GM23248 (cell line): Measurements from ENCODE around the gene ERGIC1. TPM values are rescaled to one million over a fixed set of nuclear protein-coding genes. Genes with fewer than 3 reads are reported as not detected.
A peak's percentile ranks its signal among the peaks of the same experiment; 100 is the strongest.

Experiments used
- DNase-seq: peaks from one replicate; pipeline ENCODE4 v3.0.0-alpha.2; 2015
- H2AFZ ChIP-seq: fragments of 200-600 bp; sonication (generic); 2 replicates; pipeline ENCODE4 v1.6.1; 2016; ENCODE audit warnings: antibody characterized with exemption
- H3F3A ChIP-seq: fragments of 200-600 bp; sonication (generic); 2 replicates; pipeline ENCODE4 v1.6.1; 2016; ENCODE audit warnings: mild to moderate bottlenecking, antibody characterized with exemption, mixed run types; ENCODE audit not compliant: insufficient read depth
- H3K27ac ChIP-seq: fragments of 200-600 bp; sonication (generic); 2 replicates; pipeline ENCODE4 v1.5.1; 2016; ENCODE audit warnings: mild to moderate bottlenecking
- H3K27me3 ChIP-seq: fragments of 200-600 bp; sonication (generic); replicated peaks from 2 replicates; pipeline ENCODE4 v1.6.1; 2016; ENCODE audit warnings: mild to moderate bottlenecking; ENCODE audit not compliant: insufficient read depth
- H3K36me3 ChIP-seq: fragments of 200-600 bp; sonication (generic); 2 replicates; pipeline ENCODE4 v1.6.1; 2016; ENCODE audit warnings: low read depth, mild to moderate bottlenecking
- H3K4me1 ChIP-seq: fragments of 200-600 bp; sonication (generic); 2 replicates; pipeline ENCODE4 v1.6.1; 2016; ENCODE audit warnings: mild to moderate bottlenecking; ENCODE audit not compliant: insufficient read depth
- H3K4me2 ChIP-seq: fragments of 200-600 bp; sonication (generic); one replicate; pipeline ENCODE4 v1.6.1; 2016; ENCODE audit warnings: mild to moderate bottlenecking; ENCODE audit not compliant: unreplicated experiment
- H3K4me3 ChIP-seq: fragments of 200-600 bp; sonication (generic); 2 replicates; pipeline ENCODE4 v1.5.1; 2016; ENCODE audit warnings: mild to moderate bottlenecking
- H3K79me2 ChIP-seq: fragments of 200-600 bp; sonication (generic); 2 replicates; pipeline ENCODE4 v1.6.1; 2016; ENCODE audit warnings: mild to moderate bottlenecking; ENCODE audit not compliant: insufficient read depth
- H3K9ac ChIP-seq: fragments of 200-600 bp; sonication (generic); 2 replicates; pipeline ENCODE4 v1.6.1; 2016; ENCODE audit warnings: mild to moderate bottlenecking
- H3K9me2 ChIP-seq: fragments of 200-600 bp; sonication (generic); 2 replicates; pipeline ENCODE4 v1.6.1; 2016; ENCODE audit warnings: mixed run types, mild to moderate bottlenecking, moderate library complexity; ENCODE audit not compliant: insufficient read depth
- H3K9me3 ChIP-seq: fragments of 200-600 bp; sonication (generic); one replicate; pipeline ENCODE4 v1.6.1; 2017; ENCODE audit warnings: low read depth
- H4K20me1 ChIP-seq: fragments of 200-600 bp; sonication (generic); 2 replicates; pipeline ENCODE4 v1.6.0; 2016; ENCODE audit not compliant: insufficient read depth
- EZH2 ChIP-seq: fragments of 200-600 bp; sonication (generic); IDR thresholded peaks from 2 replicates; pipeline ENCODE4 v1.6.1; 2018; ENCODE audit warnings: antibody characterized with exemption, mild to moderate bottlenecking; ENCODE audit not compliant: insufficient read depth, poor library complexity, severe bottlenecking
- EZH2phosphoT487 ChIP-seq: fragments of 200-600 bp; sonication (generic); IDR thresholded peaks from 2 replicates; pipeline ENCODE4 v1.6.1; 2018; ENCODE audit warnings: antibody characterized with exemption, moderate library complexity, mild to moderate bottlenecking, low read depth; ENCODE audit not compliant: insufficient read depth
- WGBS, 2 experiments: methylation state at CpG; one replicate each; pipeline ENCODE4 v1.1.6; 2015 to 2017; ENCODE audit warnings: low lambda C conversion rate in 2 of 2, low coverage in 1 of 2; ENCODE audit errors: missing lambda C conversion rate in 2 of 2; 5-methylcytosine and 5-hydroxymethylcytosine counted together
- in situ Hi-C: fragments of 300-500 bp; cut with MboI; formaldehyde crosslinking; loops from 2 replicates; pipeline ENCODE4 v1.15.0; 2020
- polyA plus RNA-seq: library from polyadenylated mRNA; unstranded; fragments of >200 nt; fragmentation: Nextera tagmentation; extraction: Ambion mirVana; gene quantifications from 2 replicates; pipeline ENCODE4 v1.2.1, GENCODE V29; 2016
- total RNA-seq: library from RNA; depleted of rRNA; stranded (reverse); fragments of >200 nt; shearing (Covaris generic); gene quantifications from 2 replicates; pipeline ENCODE4 v1.2.3, GENCODE V29; 2014

ERGIC1 gene
- total and polyA plus RNA-seq, 2 experiments from 2014 or later: 66.4 to 235 TPM

- no peak overlapping the region for H2AFZ ChIP-seq
- H3K4me3 ChIP-seq: peak overlapping the region; percentile 30; the same call in 1 of the 2 replicates
- peak overlapping the region; percentile 60 for H3K4me2 ChIP-seq
- H3K4me1 ChIP-seq: peaks cover 60% of the 10 kb centered on the region
- no peaks in the 10 kb centered on the region for H3K36me3 ChIP-seq
- in situ Hi-C loops: no loop called here
- peak; percentile 97 for DNase-seq
- peaks cover 17% of the 10 kb centered on the region; the same call in 1 of the 2 replicates for H3K79me2 ChIP-seq
- TF ChIP-seq EZH2phosphoT487 (no peak), EZH2 (no peak)
- H3K9me2 ChIP-seq: no peaks in the 10 kb centered on the region
- peak overlapping the region; percentile 69 for H3K9ac ChIP-seq
- no peaks in the 10 kb centered on the region for H3K27me3 ChIP-seq
- 2 to 5% methylated on average over 13 of the region's 13 CpGs for WGBS, 2 experiments
- H3K27ac ChIP-seq: peak overlapping the region; percentile 82
- no peaks in the 10 kb centered on the region for H4K20me1 ChIP-seq
- H3K9me3 ChIP-seq: no peaks in the 10 kb centered on the region
- peaks cover 58% of the 10 kb centered on the region for H3F3A ChIP-seq
Observed at GRCh38 chr5:172795318-172795977, 38.6 kb upstream of the ERGIC1 start.

DNA sequence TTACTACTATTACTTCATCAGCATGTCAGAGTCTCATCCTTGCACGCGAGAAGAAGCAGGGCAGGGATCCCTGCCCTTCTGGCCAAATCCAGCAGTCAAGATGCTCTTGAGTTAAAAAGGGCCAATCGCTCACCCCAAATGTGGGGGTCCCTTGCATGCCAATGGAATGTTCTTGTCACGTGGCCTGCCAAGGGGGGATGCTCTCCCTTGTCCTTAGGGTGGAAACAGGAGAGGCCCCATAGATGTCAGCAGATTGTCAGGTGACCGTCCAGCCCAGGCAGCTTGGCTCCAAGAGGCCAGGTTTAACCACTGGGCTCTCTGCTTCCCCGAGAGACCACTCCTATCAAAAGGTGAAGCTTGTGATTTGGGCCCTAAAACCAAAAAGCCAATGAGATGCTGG, 37.7 kb upstream of the ERGIC1 start:
- 79 to 81% methylated on average over 6 of the region's 6 CpGs for WGBS, 2 experiments
- TF ChIP-seq EZH2 (no peak), EZH2phosphoT487 (no peak)
- peak overlapping the region; percentile 82 for H3K27ac ChIP-seq
- no peaks in the 10 kb centered on the region for H3K36me3 ChIP-seq
- no peak overlapping the region for H2AFZ ChIP-seq
- H3K79me2 ChIP-seq: peaks cover 17% of the 10 kb centered on the region; the same call in 1 of the 2 replicates
- DNase-seq: no peak
- no peaks in the 10 kb centered on the region for H4K20me1 ChIP-seq
- no peaks in the 10 kb centered on the region for H3K9me3 ChIP-seq
- H3K9ac ChIP-seq: peak overlapping the region; percentile 69; the same call in 1 of the 2 replicates
- no peak overlapping the region for H3K4me3 ChIP-seq
- H3F3A ChIP-seq: peaks cover 63% of the 10 kb centered on the region
- H3K4me2 ChIP-seq: no peak overlapping the region
- in situ Hi-C loops: no loop called here
- H3K4me1 ChIP-seq: peaks cover 69% of the 10 kb centered on the region
- H3K9me2 ChIP-seq: no peaks in the 10 kb centered on the region
- no peaks in the 10 kb centered on the region for H3K27me3 ChIP-seq

DNA sequence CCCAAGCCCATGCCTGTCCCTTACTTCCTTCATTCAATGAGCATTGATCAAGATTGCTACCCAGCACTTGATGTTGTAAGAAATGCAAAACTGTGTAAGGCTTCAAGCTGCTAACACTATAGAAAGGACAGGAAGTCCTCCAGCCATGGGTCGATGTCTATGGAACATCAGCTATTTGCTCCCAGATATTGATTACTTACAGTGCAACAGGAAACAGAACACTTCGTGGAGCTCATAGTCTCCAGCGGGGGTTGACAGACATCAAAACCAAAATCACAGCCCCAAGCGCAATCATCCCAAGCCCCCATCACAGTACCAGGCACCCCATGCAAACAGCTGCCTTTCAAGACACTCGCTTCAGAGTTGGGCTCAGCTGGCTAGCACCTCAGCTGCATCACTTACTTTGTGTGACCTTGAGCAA, 36.3 kb upstream of the ERGIC1 start:
- Histone ChIP-seq H3K36me3 (no peaks in the 10 kb centered on the region), H3K9me3 (no peaks in the 10 kb centered on the region), H3K27ac (peak overlapping the region; percentile 99), H3K9me2 (no peaks in the 10 kb centered on the region), H3K4me3 (peak overlapping the region; percentile 51), H3K79me2 (peaks cover 17% of the 10 kb centered on the region; the same call in 1 of the 2 replicates), H3K27me3 (no peaks in the 10 kb centered on the region), H2AFZ (no peak overlapping the region), H3K4me2 (peak overlapping the region; percentile 82), H4K20me1 (no peaks in the 10 kb centered on the region), H3F3A (peaks cover 75% of the 10 kb centered on the region), H3K4me1 (peaks cover 84% of the 10 kb centered on the region), H3K9ac (peak overlapping the region; percentile 67)
- WGBS, 2 experiments: 21 to 28% methylated on average over 5 of the region's 5 CpGs
- in situ Hi-C loops: no loop called here
- no peak for TF ChIP-seq EZH2
- no peak for TF ChIP-seq EZH2phosphoT487
- peak; percentile 41 for DNase-seq

DNA sequence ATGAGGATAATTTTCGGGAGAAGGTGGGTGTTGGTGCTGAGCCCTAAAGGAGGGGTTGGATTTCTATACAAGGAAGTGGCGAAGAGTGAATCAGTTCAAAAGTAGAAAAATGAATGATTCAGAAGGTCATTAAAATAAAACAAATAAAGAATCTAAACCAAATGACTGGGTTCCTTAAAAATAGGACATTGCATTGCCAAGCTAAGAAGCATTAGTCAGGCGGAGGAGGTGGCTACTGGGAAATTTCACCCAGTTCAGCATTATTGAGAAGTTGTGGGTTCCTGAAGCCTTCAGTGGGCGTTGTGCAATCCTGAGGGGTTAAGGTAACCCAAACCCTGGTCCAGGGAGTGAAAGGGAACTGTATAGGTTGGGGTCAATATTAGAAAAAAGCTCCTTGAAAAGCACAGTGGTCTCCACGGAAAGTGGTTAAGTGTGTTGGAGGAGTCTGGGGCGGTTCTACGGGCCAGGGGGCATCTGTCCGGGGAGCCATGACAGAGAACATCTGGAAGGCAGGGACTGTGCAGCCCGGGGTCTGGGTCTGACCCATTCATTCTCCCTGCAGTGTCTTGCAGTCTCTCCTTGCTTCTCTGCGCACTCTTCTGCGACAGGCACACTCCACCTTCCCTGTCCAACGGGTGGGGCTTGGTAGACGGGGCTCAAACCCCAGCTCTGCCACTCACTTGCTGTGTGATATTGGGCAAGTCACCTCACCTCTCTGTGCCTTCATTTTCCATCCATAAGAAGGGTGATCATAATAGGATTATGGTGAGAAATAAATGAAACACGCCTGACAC, 35.4 kb upstream of the ERGIC1 start:
- in situ Hi-C loops: no loop called here
- peaks cover 84% of the 10 kb centered on the region for H3K4me1 ChIP-seq
- peaks cover 17% of the 10 kb centered on the region; the same call in 1 of the 2 replicates for H3K79me2 ChIP-seq
- DNase-seq: peak; percentile 95
- peak overlapping the region; percentile 99 for H3K27ac ChIP-seq
- H4K20me1 ChIP-seq: no peaks in the 10 kb centered on the region
- no peaks in the 10 kb centered on the region for H3K27me3 ChIP-seq
- H3K36me3 ChIP-seq: no peaks in the 10 kb centered on the region
- peak overlapping the region; percentile 87 for H3K9ac ChIP-seq
- H3K9me2 ChIP-seq: no peaks in the 10 kb centered on the region
- peaks cover 73% of the 10 kb centered on the region for H3F3A ChIP-seq
- no peaks in the 10 kb centered on the region for H3K9me3 ChIP-seq
- TF ChIP-seq EZH2phosphoT487: no peak
- TF ChIP-seq EZH2: no peak
- no peak overlapping the region for H2AFZ ChIP-seq
- 32 to 35% methylated on average over 13 to 14 of the region's 14 CpGs for WGBS, 2 experiments
- peak overlapping the region; percentile 82 for H3K4me2 ChIP-seq
- peak overlapping the region; percentile 51 for H3K4me3 ChIP-seq
